ENCODE measurements around the gene LRRC52.
"Not testable (repeated sequence)": the region's sequence is repeated elsewhere in the genome, so short reads cannot be mapped to it uniquely, and the experiment has no call there.

The LRRC52 gene

DNA sequence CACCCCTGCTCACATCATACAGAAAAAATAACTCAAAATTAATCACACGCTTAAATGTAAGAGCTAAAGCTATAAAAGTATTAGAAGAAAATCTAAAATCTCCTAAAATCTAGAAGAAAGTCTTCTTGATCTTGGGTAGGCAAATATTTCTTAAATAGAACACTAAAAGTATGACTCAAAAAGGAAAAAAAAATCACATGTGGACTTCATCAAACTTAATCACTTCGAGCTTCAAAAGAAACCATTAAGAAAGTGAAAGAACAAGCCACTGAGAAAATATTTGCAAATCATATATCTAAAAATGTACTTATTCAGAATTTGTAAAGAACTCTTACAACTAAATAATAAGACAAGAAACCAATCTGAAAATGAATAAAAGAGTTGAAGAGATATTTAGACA lies 32.7 kb downstream of the LRRC52 start:
- H3K4me3 ChIP-seq (replicated peaks in 1 of 2; ENCODE audit: low read depth in 2 of 2, low read length in 2 of 2): no peak overlapping the region
- TF ChIP-seq, protein P1, sequence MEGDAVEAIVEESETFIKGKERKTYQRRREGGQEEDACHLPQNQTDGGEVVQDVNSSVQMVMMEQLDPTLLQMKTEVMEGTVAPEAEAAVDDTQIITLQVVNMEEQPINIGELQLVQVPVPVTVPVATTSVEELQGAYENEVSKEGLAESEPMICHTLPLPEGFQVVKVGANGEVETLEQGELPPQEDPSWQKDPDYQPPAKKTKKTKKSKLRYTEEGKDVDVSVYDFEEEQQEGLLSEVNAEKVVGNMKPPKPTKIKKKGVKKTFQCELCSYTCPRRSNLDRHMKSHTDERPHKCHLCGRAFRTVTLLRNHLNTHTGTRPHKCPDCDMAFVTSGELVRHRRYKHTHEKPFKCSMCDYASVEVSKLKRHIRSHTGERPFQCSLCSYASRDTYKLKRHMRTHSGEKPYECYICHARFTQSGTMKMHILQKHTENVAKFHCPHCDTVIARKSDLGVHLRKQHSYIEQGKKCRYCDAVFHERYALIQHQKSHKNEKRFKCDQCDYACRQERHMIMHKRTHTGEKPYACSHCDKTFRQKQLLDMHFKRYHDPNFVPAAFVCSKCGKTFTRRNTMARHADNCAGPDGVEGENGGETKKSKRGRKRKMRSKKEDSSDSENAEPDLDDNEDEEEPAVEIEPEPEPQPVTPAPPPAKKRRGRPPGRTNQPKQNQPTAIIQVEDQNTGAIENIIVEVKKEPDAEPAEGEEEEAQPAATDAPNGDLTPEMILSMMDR (IDR thresholded peaks at IDR 0.05; ENCODE audit: low read depth, low read length): no peak
- DNase-seq (ENCODE audit: low read depth in 2 of 2): no peak

DNA sequence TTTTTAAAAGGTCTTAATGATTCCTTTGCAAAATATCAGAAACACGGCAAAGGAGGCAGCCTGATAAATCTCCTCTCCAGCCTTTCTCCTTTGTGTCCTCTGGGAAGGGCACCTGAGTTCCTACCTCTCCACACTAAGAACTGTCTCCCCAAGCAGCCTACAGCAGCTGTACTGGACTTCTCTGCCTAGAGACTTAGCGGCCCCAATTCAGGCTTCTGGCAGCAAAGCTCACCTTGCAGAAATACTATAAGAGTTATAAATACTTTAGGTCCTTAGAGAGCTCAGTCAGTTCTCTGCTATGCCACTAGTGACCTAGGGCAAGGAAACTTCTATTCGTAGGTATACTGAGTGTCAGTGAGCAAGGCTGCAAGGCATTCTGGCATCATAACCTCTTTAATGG lies 33.9 kb downstream of the LRRC52 start:
- no peak overlapping the region for H3K4me3 ChIP-seq (replicated peaks in 1 of 2; ENCODE audit: low read depth in 2 of 2, low read length in 2 of 2)
- TF ChIP-seq, protein P1 (IDR thresholded peaks at IDR 0.05; ENCODE audit: low read depth, low read length): no peak
- no peak for DNase-seq (ENCODE audit: low read depth in 2 of 2)

DNA sequence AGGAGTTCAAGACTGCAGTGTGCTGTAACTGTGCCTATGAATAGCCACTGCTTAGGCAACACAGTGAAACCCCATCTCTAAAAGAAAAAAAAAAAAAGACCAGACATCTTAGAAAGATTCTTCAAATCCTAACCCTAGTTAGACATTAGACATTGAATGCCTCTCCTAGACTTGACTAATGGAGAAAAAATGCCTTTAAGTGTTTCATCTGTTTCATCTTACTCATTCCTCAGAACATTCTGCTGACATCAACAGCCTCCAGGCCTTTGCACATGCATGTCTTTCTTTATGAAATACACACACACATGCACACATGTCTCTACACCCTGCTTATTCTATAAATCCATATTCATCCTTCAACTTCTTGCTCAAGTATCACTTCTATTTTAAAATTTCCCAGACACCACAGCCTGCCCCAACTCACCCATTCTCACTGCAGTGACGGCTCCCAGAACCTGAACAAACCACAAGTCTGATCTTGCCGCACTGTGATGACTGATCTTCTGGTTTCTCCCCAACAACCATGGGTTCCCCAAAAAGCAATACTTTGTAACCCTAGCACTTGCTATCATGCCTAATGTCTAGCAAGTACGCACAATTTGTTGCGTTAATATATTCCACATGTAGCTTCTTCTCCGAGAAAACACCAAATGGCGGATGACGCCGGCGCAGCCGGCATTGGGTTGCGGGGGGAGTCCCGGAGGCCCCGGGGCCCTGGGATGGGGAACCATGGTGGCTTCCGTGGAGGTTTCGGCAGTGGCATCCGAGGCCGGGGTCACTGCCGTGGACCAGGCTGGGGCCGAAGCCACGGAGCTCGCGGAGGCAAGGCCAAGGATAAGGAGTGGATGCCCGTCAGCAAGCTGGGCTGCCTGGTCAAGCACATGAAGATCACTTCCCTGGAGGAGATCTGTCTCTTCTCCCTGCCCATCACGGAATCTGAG lies 37.4 kb downstream of the LRRC52 start:
- TF ChIP-seq, protein P1 (IDR thresholded peaks at IDR 0.05; ENCODE audit: low read depth, low read length): no peak
- no peak overlapping the region for H3K4me3 ChIP-seq (replicated peaks in 1 of 2; ENCODE audit: low read depth in 2 of 2, low read length in 2 of 2)
- DNase-seq (ENCODE audit: low read depth in 2 of 2): peak in 1 of 2 donors; percentile 29

DNA sequence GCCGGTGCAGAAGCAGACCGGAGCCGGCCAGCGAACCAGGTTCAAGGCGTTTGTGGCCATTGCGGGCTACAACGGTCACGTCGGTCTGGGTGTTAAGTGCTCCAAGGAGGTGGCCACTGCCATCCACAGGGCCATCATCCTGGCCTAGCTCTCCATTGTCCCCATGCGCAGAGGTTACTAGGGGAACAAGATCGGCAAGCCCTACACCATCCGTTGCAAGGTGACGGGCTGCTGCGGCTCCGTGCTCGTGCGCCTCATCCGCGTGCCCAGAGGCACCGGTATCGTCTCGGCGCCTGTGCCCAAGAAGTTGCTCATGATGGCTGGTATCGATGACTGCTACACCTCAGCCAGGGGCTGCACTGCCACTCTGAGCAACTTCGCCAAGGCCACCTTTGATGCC lies 38.1 kb downstream of the LRRC52 start:
- H3K4me3 ChIP-seq (replicated peaks in 1 of 2; ENCODE audit: low read depth in 2 of 2, low read length in 2 of 2): no peak overlapping the region
- TF ChIP-seq, protein P1 (IDR thresholded peaks at IDR 0.05; ENCODE audit: low read depth, low read length): no peak
- DNase-seq (ENCODE audit: low read depth in 2 of 2): no peak

DNA sequence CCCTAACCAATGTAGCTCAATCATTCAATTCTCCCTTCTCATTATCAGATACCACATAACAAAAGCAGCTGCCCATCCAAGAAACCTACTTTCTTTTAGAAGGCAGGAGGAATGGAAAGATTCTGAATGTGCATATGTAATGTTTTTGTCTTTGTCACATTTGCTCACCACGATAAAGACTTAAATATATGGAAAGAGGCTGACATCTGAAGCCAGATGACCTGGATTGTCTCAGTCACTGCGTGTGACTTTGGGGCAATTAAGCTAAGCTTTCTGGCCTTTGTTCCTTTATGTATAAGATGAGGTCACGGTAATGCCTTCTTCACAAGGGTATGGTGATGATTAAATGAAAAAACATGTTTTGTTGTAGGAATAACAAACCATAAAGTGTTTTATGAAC lies 42.6 kb downstream of the LRRC52 start:
- TF ChIP-seq, protein P1 (IDR thresholded peaks at IDR 0.05; ENCODE audit: low read depth, low read length): no peak

DNA sequence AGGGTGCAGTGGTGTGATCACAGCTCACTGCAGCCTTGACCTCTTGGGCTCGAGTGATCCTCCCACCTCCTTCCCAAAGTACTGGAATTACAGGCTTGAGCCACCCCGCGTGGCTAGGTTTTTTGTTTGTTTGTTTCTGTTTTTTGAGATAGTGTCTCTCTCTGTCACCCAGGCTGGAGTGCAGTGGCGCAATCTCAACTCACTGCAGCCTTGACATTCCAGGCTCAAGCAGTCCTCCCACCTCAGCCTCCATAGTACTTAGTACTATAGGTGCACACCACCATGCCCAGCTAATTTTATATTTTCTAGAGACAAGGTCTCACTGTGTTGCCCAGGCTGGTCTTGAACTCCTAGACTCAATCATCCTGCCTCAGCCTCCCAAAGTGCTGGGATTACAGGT lies 47.6 kb downstream of the LRRC52 start:
- DNase-seq (ENCODE audit: low read depth in 2 of 2); H3K4me3 ChIP-seq (replicated peaks in 1 of 2; ENCODE audit: low read depth in 2 of 2, low read length in 2 of 2): not testable (repeated sequence)

More for the DNA sequence above, 42.6 kb downstream of the LRRC52 start:
- no peak overlapping the region for H3K4me3 ChIP-seq (replicated peaks in 1 of 2; ENCODE audit: low read depth in 2 of 2, low read length in 2 of 2)
- DNase-seq (ENCODE audit: low read depth in 2 of 2): no peak

DNA sequence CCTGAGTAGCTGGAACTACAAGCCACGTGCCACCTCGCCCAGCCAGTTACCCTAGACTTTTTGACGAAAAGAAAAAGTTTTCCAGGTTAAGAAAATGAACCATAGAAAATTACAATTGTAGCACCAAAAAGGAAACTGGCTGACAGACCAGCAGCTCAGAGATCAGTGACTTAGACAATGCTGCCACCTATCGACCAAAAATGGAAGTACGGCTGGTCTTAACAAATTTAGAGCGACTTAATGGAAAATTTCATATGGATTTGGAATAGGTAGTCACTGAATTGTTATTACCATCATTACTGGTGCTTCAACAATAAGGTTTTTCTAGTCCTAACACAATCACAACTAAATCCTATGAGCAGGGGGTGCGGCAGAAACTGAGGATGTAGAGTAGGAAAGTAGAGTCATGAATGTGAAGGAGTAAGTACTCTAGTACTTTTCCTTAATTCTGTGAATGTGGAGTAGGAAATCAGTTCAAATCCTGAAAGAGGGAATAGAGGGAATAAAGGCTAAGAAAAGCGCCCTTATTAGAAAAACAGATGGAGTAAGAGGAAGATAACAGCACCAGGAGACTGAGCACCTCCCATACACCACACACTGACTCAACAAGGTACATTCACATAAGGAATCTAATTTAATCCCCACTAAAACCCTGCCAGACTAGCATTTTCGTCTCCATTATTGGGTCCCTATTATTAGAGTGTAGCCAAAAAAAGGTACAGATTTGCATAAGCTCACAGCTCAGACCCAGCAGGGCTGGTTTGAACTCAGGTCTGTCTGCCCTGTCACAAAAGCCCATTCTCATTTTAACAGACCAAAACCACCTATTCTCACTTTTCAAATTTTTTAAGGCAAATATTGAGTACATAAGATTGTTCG lies 49.4 kb downstream of the LRRC52 start:
- H3K4me3 ChIP-seq (replicated peaks in 1 of 2; ENCODE audit: low read depth in 2 of 2, low read length in 2 of 2): no peak overlapping the region
- DNase-seq (ENCODE audit: low read depth in 2 of 2): peak; percentile 86 to 87
- TF ChIP-seq, protein P1 (IDR thresholded peaks at IDR 0.05; ENCODE audit: low read depth, low read length): peak; percentile 86

All from cardiac fibroblast (primary cell).